ENCODE data around the gene NCAM2. TPM values are rescaled to one million over a fixed set of nuclear protein-coding genes. Genes with fewer than 3 reads are reported as not detected.

NCAM2 gene
- total and polyA plus RNA-seq, 8 donors: 0.06 to 11.0 (median 0.58) TPM; not detected in 1

GRCh38 chr21:21175798-21176334 is 177.7 kb downstream of the NCAM2 start:
- H3K36me3 ChIP-seq: no peaks in the 10 kb centered on the region
- H3K27ac ChIP-seq: no peak overlapping the region
- no peaks in the 10 kb centered on the region for H3K27me3 ChIP-seq
- TF ChIP-seq EP300 (IDR thresholded peaks at IDR 0.05): no peak
- intact Hi-C loops (cut with DNase I; ENCODE audit: low total_unique reads): no loop called here
- no peaks in the 10 kb centered on the region for H3K9me3 ChIP-seq
- H3K4me1 ChIP-seq: peaks cover 0 to 7% (median 0%) of the 10 kb centered on the region in 4 donors
- WGBS, 5 donors: 8 to 19% (median 10%) methylated on average over 1 of the region's 1 CpG
- DNase-seq: no peak
- H3K4me3 ChIP-seq: no peak overlapping the region

DNA sequence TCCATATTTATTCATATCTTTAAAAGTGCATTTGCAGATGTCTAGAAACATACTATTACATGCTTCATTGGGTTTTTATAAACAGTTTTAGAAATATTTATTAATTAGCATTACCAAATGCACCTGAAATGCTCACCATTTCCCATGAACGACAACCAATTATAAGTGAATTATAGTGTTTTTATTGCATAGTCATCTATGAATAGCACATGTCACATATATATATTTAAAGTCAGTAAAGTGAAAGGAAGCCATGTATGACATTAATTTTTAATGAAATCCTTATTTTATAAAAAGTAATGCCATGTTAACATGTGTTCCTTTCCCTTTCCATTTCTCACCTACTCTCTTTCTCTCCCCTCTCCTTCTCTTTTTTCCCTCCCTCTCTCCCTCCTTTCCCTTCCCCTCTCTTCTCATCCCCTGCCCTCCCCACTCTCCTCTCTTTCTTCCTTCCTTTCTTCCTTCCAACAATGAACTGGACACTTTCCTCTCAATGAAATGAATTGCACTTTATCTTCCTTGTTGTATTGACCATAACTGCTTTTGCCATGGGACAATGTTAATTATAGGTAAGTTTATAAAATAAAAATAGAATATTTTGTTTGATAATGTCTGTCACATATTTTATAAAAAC is 179.3 kb downstream of the NCAM2 start:
- intact Hi-C loops (cut with DNase I; ENCODE audit: low total_unique reads): no loop called here

GRCh38 chr21:21179619-21180298 is 181.6 kb downstream of the NCAM2 start:
- Histone ChIP-seq H3K4me1 (peaks cover 0 to 7% (median 0%) of the 10 kb centered on the region in 4 donors), H3K9me3 (no peaks in the 10 kb centered on the region), H3K4me3 (no peak overlapping the region), H3K36me3 (no peaks in the 10 kb centered on the region), H3K27ac (no peak overlapping the region), H3K27me3 (no peaks in the 10 kb centered on the region)
- no peak for DNase-seq
- intact Hi-C loops (cut with DNase I; ENCODE audit: low total_unique reads): no loop called here
- TF ChIP-seq POLR2A (IDR thresholded peaks at IDR 0.05): no peak
- 72 to 78% (median 74%) methylated on average over 7 of the region's 7 CpGs for WGBS, 5 donors

More for the DNA sequence above, 179.3 kb downstream of the NCAM2 start:
- Histone ChIP-seq H3K27me3 (no peaks in the 10 kb centered on the region), H3K36me3 (no peaks in the 10 kb centered on the region), H3K9me3 (no peaks in the 10 kb centered on the region), H3K27ac (no peak overlapping the region), H3K4me1 (peaks cover 0 to 7% (median 0%) of the 10 kb centered on the region in 4 donors), H3K4me3 (no peak overlapping the region)
- WGBS, 5 donors: 83 to 92% (median 83%) methylated on average over 1 of the region's 1 CpG
- TF ChIP-seq POLR2AphosphoS5 (IDR thresholded peaks at IDR 0.05) (no peak), EP300 (IDR thresholded peaks at IDR 0.05) (no peak), POLR2A (IDR thresholded peaks at IDR 0.05) (no peak)
- TF ChIP-seq, protein P1, sequence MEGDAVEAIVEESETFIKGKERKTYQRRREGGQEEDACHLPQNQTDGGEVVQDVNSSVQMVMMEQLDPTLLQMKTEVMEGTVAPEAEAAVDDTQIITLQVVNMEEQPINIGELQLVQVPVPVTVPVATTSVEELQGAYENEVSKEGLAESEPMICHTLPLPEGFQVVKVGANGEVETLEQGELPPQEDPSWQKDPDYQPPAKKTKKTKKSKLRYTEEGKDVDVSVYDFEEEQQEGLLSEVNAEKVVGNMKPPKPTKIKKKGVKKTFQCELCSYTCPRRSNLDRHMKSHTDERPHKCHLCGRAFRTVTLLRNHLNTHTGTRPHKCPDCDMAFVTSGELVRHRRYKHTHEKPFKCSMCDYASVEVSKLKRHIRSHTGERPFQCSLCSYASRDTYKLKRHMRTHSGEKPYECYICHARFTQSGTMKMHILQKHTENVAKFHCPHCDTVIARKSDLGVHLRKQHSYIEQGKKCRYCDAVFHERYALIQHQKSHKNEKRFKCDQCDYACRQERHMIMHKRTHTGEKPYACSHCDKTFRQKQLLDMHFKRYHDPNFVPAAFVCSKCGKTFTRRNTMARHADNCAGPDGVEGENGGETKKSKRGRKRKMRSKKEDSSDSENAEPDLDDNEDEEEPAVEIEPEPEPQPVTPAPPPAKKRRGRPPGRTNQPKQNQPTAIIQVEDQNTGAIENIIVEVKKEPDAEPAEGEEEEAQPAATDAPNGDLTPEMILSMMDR (IDR thresholded peaks at IDR 0.05): no peak
- DNase-seq: no peak

DNA sequence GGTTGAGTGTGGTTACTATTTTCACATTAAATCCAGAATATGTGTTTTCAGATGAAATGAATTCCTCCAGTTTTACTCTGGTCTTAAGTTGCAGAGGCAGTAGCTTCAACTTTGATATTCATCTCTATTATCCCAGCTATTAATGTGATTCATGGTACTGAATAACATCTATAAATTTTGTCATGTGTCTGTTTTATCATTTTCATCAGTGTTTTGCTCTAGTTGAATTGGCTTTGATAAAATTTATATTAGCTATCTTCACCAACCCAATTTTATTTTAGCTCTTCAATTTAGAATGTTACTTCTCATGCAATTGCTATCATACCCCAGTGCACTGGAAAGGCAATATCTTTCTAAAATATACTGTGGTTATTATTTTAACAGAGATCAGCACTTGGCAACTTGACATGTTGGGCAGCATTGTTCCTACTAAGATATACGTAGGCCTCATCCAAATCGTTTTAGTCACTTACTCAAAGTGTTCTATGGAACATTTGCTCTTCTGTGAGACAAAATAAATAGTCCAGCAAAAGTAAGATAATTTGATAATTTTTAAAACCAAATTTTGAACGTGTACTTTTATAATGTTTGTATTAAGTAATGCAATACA is 184.3 kb downstream of the NCAM2 start:
- Histone ChIP-seq H3K27ac (no peak overlapping the region), H3K9me3 (no peaks in the 10 kb centered on the region), H3K36me3 (no peaks in the 10 kb centered on the region), H3K4me1 (no peaks in the 10 kb centered on the region), H3K27me3 (no peaks in the 10 kb centered on the region), H3K4me3 (no peak overlapping the region)
- intact Hi-C loops (cut with DNase I; ENCODE audit: low total_unique reads): no loop called here
- no peak for DNase-seq
- 44 to 68% (median 55%) methylated on average over 3 of the region's 3 CpGs for WGBS, 5 donors
- TF ChIP-seq, protein P1 (IDR thresholded peaks at IDR 0.05): no peak
- no peak for TF ChIP-seq POLR2A (IDR thresholded peaks at IDR 0.05)
- no peak for TF ChIP-seq POLR2AphosphoS5 (IDR thresholded peaks at IDR 0.05)
- TF ChIP-seq EP300 (IDR thresholded peaks at IDR 0.05): no peak

DNA sequence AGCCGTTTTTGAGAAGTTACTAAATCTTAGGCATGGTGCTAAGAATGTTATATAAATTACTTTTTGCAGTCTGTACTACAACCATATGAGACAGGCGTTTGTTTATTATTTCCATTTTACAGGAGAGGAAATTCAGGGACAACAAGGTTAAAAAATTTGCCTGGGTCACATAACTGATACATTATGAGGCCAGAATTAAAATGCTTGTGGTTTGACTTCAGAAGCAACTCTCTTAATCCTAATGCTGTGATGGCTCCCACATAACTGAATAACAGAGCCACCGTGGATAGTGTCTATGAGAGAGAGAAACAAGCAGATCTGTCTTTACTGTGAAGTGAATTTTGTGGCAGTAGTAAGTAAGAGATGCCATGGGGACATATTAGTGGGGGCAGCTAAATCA is 184.9 kb downstream of the NCAM2 start:
- WGBS, 5 donors: 71 to 77% (median 75%) methylated on average over 3 of the region's 3 CpGs
- TF ChIP-seq POLR2A (IDR thresholded peaks at IDR 0.05) (no peak), EP300 (IDR thresholded peaks at IDR 0.05) (no peak), POLR2AphosphoS5 (IDR thresholded peaks at IDR 0.05) (no peak)
- TF ChIP-seq, protein P1 (IDR thresholded peaks at IDR 0.05): no peak
- DNase-seq: no peak
- intact Hi-C loops (cut with DNase I; ENCODE audit: low total_unique reads): no loop called here
- Histone ChIP-seq H3K4me3 (no peak overlapping the region), H3K27ac (no peak overlapping the region), H3K4me1 (no peaks in the 10 kb centered on the region), H3K36me3 (no peaks in the 10 kb centered on the region), H3K9me3 (no peaks in the 10 kb centered on the region), H3K27me3 (no peaks in the 10 kb centered on the region)
